ENCODE data around the gene ITGAV. TPM values are rescaled to one million over a fixed set of nuclear protein-coding genes. Genes with fewer than 3 reads are reported as not detected.

Gene ITGAV
- total RNA-seq, 1 donor from 2014 or later: 8.5 TPM

GRCh38 chr2:186611526-186611925 is 21.7 kb downstream of the ITGAV start:
- intact Hi-C loops (cut with micrococcal nuclease): no loop called here

- intact Hi-C loops (cut with micrococcal nuclease): no loop called here
Observed at GRCh38 chr2:186612026-186612425, 22.2 kb downstream of the ITGAV start.

GRCh38 chr2:186612555-186613440 is 22.9 kb downstream of the ITGAV start:
- intact Hi-C loops (cut with micrococcal nuclease): no loop called here

GRCh38 chr2:186614373-186614772 is 24.5 kb downstream of the ITGAV start:
- intact Hi-C loops (cut with micrococcal nuclease): no loop called here

- intact Hi-C loops (cut with micrococcal nuclease): no loop called here
Observed at GRCh38 chr2:186617148-186617547, 27.3 kb downstream of the ITGAV start.

GRCh38 chr2:186617771-186618170 is 27.9 kb downstream of the ITGAV start:
- intact Hi-C loops (cut with micrococcal nuclease): no loop called here

GRCh38 chr2:186618696-186619095 is 28.8 kb downstream of the ITGAV start:
- intact Hi-C loops (cut with micrococcal nuclease): no loop called here

- intact Hi-C loops (cut with micrococcal nuclease): no loop called here
Observed at GRCh38 chr2:186623084-186623483, 33.2 kb downstream of the ITGAV start.

GRCh38 chr2:186624276-186624675 is 34.4 kb downstream of the ITGAV start:
- intact Hi-C loops (cut with micrococcal nuclease): no loop called here

- intact Hi-C loops (cut with micrococcal nuclease): no loop called here
Observed at GRCh38 chr2:186629250-186629996, 39.6 kb downstream of the ITGAV start.

GRCh38 chr2:186632417-186632816 is 42.6 kb downstream of the ITGAV start:
- intact Hi-C loops (cut with micrococcal nuclease): no loop called here

- intact Hi-C loops (cut with micrococcal nuclease): no loop called here
Observed at GRCh38 chr2:186634701-186635100, 44.8 kb downstream of the ITGAV start.

- intact Hi-C loops (cut with micrococcal nuclease): no loop called here
Observed at GRCh38 chr2:186636800-186637496, 47.1 kb downstream of the ITGAV start.

GRCh38 chr2:186637497-186637800 is 47.6 kb downstream of the ITGAV start:
- intact Hi-C loops (cut with micrococcal nuclease): no loop called here

GRCh38 chr2:186639939-186640338 is 50.1 kb downstream of the ITGAV start:
- intact Hi-C loops (cut with micrococcal nuclease): loop anchor here (5.0 kb wide), 1 partner anchor 1348 kb away; no protein-coding TSS in a partner anchor

GRCh38 chr2:186641132-186641806 is 51.4 kb downstream of the ITGAV start:
- intact Hi-C loops (cut with micrococcal nuclease): loop anchor here (1.0 to 5.0 kb wide), 4 partner anchors 51 to 1349 kb away; partner anchors contain the start of genes ITGAV and ZC3H15

- intact Hi-C loops (cut with micrococcal nuclease): loop anchor here (1.0 to 5.0 kb wide), 4 partner anchors 52 to 1350 kb away; partner anchors contain the start of genes ITGAV and ZC3H15
Observed at GRCh38 chr2:186641807-186642321, 52.0 kb downstream of the ITGAV start.

GRCh38 chr2:186644791-186645190 is 54.9 kb downstream of the ITGAV start:
- intact Hi-C loops (cut with micrococcal nuclease): loop anchor here (5.0 kb wide), 1 partner anchor 1352 kb away; no protein-coding TSS in a partner anchor

GRCh38 chr2:186645999-186646398 is 56.1 kb downstream of the ITGAV start:
- intact Hi-C loops (cut with micrococcal nuclease): no loop called here

GRCh38 chr2:186648130-186648529 is 58.3 kb downstream of the ITGAV start:
- intact Hi-C loops (cut with micrococcal nuclease): no loop called here

GRCh38 chr2:186653511-186653910 is 63.7 kb downstream of the ITGAV start:
- intact Hi-C loops (cut with micrococcal nuclease): no loop called here

Data from T-helper 1 cell treated with Interleukin-12 subunit alpha and Interleukin-12 subunit beta and Interleukin-4 antibody, amounts not matched to agents 30 ng/mL and 1 ng/mL, for 36 hours (primary cell).